ENCODE results near the gene PRDM16. TPM values are rescaled to one million over a fixed set of nuclear protein-coding genes. Genes with fewer than 3 reads are reported as not detected.

The PRDM16 gene
- total RNA-seq, 1 experiment from 2014 or later = 0.97 TPM

- peak; percentile 55 for DNase-seq (ENCODE audit: low spot score)
Measured at GRCh38 chr1:3069491-3070308, 697 bp downstream of the PRDM16 start.

- DNase-seq (ENCODE audit: low spot score) = no peak
Measured at GRCh38 chr1:3070309-3070643, 1.3 kb downstream of the PRDM16 start.

GRCh38 chr1:3070644-3071564, 1.9 kb downstream of the PRDM16 start:
- no peak for DNase-seq (ENCODE audit: low spot score)

GRCh38 chr1:3071565-3072390, 2.8 kb downstream of the PRDM16 start:
- DNase-seq (ENCODE audit: low spot score) = no peak

GRCh38 chr1:3072391-3073185, 3.6 kb downstream of the PRDM16 start:
- no peak for DNase-seq (ENCODE audit: low spot score)

GRCh38 chr1:3073186-3073488, 4.1 kb downstream of the PRDM16 start:
- no peak for DNase-seq (ENCODE audit: low spot score)

- DNase-seq (ENCODE audit: low spot score) = no peak
Measured at GRCh38 chr1:3073489-3074296, 4.7 kb downstream of the PRDM16 start.

- no peak for DNase-seq (ENCODE audit: low spot score)
Measured at GRCh38 chr1:3074297-3074741, 5.3 kb downstream of the PRDM16 start.

- no peak for DNase-seq (ENCODE audit: low spot score)
Measured at GRCh38 chr1:3074800-3075199, 5.8 kb downstream of the PRDM16 start.

GRCh38 chr1:3075666-3076362, 6.8 kb downstream of the PRDM16 start:
- no peak for DNase-seq (ENCODE audit: low spot score)

- no peak for DNase-seq (ENCODE audit: low spot score)
Measured at GRCh38 chr1:3076363-3076740, 7.3 kb downstream of the PRDM16 start.

GRCh38 chr1:3077081-3077480, 8.1 kb downstream of the PRDM16 start:
- no peak for DNase-seq (ENCODE audit: low spot score)

- no peak for DNase-seq (ENCODE audit: low spot score)
Measured at GRCh38 chr1:3077561-3077960, 8.6 kb downstream of the PRDM16 start.

- DNase-seq (ENCODE audit: low spot score) = no peak
Measured at GRCh38 chr1:3078430-3078861, 9.4 kb downstream of the PRDM16 start.

GRCh38 chr1:3078871-3079270, 9.9 kb downstream of the PRDM16 start:
- no peak for DNase-seq (ENCODE audit: low spot score)

- no peak for DNase-seq (ENCODE audit: low spot score)
Measured at GRCh38 chr1:3079381-3080052, 10.5 kb downstream of the PRDM16 start.

GRCh38 chr1:3080053-3080955, 11.3 kb downstream of the PRDM16 start:
- DNase-seq (ENCODE audit: low spot score) = no peak

- no peak for DNase-seq (ENCODE audit: low spot score)
Measured at GRCh38 chr1:3081171-3081683, 12.2 kb downstream of the PRDM16 start.

All from H4 (cell line).